ENCODE data around the gene LRRC39.

- TF ChIP-seq CTCF (IDR thresholded peaks at IDR 0.05): no peak
- TF ChIP-seq POLR2A (IDR thresholded peaks at IDR 0.05): no peak
- no peak for TF ChIP-seq EP300 (IDR thresholded peaks at IDR 0.05)
- no peak for TF ChIP-seq POLR2AphosphoS5 (IDR thresholded peaks at IDR 0.05)
Observed at GRCh38 chr1:100184536-100184935, 6.5 kb upstream of the LRRC39 start.

Data from suprapubic skin (tissue), 4 donors.